Measurements from ENCODE around the gene PLAC1.

GRCh38 chrX:134645936-134646543 is 12.2 kb downstream of the PLAC1 start:
- TF ChIP-seq CTCF (IDR thresholded peaks at IDR 0.05; ENCODE audit: low read depth, low read length) = no peak
- TF ChIP-seq EZH2phosphoT487 (IDR thresholded peaks at IDR 0.05; ENCODE audit: low read depth) = no peak

Measured in OCI-LY3 (cell line).